Measurements from ENCODE around the gene GP1BB. TPM values are rescaled to one million over a fixed set of nuclear protein-coding genes. Genes with fewer than 3 reads are reported as not detected.

Gene GP1BB
- total RNA-seq, 1 experiment from 2014 or later = 4.3 TPM

DNA sequence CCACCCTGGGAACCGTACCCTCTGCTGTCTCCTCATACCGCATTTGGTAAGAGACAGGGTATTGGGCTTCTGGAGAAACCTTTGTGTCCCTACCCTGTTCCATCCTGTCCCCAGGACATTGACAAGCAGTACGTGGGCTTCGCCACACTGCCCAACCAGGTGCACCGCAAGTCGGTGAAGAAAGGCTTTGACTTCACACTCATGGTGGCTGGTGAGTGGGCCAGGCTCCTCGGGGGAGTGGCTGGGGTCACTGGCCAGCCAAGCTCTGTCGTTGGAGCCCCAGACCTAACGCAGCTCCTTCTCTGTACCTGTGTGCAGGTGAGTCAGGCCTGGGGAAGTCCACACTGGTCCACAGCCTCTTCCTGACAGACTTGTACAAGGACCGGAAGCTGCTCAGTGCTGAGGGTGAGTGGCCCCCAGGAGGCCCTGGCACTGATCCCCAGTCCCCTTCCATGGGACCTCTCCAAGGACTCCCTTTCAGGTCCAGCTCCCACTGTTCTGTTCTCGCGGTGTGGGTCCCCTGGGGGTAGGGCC is 3.8 kb upstream of the GP1BB start:
- Mint-ChIP-seq H3K27me3 (ENCODE audit: low read depth) (peaks cover 80% of the 10 kb centered on the region), H3K4me1 (peaks cover 22% of the 10 kb centered on the region), H3K9me3 (no peaks in the 10 kb centered on the region), H3K36me3 (peaks cover 10% of the 10 kb centered on the region), H3K4me3 (peak overlapping the region; percentile 60), H3K27ac (no peak overlapping the region)
- TF ChIP-seq, protein P1, sequence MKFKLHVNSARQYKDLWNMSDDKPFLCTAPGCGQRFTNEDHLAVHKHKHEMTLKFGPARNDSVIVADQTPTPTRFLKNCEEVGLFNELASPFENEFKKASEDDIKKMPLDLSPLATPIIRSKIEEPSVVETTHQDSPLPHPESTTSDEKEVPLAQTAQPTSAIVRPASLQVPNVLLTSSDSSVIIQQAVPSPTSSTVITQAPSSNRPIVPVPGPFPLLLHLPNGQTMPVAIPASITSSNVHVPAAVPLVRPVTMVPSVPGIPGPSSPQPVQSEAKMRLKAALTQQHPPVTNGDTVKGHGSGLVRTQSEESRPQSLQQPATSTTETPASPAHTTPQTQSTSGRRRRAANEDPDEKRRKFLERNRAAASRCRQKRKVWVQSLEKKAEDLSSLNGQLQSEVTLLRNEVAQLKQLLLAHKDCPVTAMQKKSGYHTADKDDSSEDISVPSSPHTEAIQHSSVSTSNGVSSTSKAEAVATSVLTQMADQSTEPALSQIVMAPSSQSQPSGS (CRISPR knock-in tag; IDR thresholded peaks at IDR 0.05; ENCODE audit: borderline replicate concordance, low read depth) = no peak
- TF ChIP-seq, protein P2, sequence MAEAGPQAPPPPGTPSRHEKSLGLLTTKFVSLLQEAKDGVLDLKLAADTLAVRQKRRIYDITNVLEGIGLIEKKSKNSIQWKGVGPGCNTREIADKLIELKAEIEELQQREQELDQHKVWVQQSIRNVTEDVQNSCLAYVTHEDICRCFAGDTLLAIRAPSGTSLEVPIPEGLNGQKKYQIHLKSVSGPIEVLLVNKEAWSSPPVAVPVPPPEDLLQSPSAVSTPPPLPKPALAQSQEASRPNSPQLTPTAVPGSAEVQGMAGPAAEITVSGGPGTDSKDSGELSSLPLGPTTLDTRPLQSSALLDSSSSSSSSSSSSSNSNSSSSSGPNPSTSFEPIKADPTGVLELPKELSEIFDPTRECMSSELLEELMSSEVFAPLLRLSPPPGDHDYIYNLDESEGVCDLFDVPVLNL (CRISPR knock-in tag; IDR thresholded peaks at IDR 0.05; ENCODE audit: borderline replicate concordance, low read depth) = no peak
- TF ChIP-seq SMAD3 (CRISPR knock-in tag; IDR thresholded peaks at IDR 0.05; ENCODE audit: borderline replicate concordance) (no peak), TEAD4 (CRISPR knock-in tag; IDR thresholded peaks at IDR 0.05) (no peak), ZNF138 (CRISPR knock-in tag; conservative IDR thresholded peaks at IDR 0.05) (no peak), ZNF671 (CRISPR knock-in tag; IDR thresholded peaks at IDR 0.05) (no peak), ZNF416 (CRISPR knock-in tag; IDR thresholded peaks at IDR 0.05) (no peak), MYBL2 (CRISPR knock-in tag; IDR thresholded peaks at IDR 0.05) (no peak), ZNF232 (CRISPR knock-in tag; IDR thresholded peaks at IDR 0.05) (no peak)
- TF ChIP-seq, protein P3, sequence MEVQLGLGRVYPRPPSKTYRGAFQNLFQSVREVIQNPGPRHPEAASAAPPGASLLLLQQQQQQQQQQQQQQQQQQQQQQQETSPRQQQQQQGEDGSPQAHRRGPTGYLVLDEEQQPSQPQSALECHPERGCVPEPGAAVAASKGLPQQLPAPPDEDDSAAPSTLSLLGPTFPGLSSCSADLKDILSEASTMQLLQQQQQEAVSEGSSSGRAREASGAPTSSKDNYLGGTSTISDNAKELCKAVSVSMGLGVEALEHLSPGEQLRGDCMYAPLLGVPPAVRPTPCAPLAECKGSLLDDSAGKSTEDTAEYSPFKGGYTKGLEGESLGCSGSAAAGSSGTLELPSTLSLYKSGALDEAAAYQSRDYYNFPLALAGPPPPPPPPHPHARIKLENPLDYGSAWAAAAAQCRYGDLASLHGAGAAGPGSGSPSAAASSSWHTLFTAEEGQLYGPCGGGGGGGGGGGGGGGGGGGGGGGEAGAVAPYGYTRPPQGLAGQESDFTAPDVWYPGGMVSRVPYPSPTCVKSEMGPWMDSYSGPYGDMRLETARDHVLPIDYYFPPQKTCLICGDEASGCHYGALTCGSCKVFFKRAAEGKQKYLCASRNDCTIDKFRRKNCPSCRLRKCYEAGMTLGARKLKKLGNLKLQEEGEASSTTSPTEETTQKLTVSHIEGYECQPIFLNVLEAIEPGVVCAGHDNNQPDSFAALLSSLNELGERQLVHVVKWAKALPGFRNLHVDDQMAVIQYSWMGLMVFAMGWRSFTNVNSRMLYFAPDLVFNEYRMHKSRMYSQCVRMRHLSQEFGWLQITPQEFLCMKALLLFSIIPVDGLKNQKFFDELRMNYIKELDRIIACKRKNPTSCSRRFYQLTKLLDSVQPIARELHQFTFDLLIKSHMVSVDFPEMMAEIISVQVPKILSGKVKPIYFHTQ (CRISPR knock-in tag; IDR thresholded peaks at IDR 0.05) = no peak
- no peak for ATAC-seq
- no peak for DNase-seq (ENCODE audit: low spot score)
- POLR2A ChIA-PET = no interaction called here
- CTCF ChIA-PET = interaction anchor here (0.7 to 5.5 kb wide), 6 partner anchors 11 to 87 kb away, joined by 3 to 57 read pairs (median 6); no protein-coding TSS in a partner anchor

DNA sequence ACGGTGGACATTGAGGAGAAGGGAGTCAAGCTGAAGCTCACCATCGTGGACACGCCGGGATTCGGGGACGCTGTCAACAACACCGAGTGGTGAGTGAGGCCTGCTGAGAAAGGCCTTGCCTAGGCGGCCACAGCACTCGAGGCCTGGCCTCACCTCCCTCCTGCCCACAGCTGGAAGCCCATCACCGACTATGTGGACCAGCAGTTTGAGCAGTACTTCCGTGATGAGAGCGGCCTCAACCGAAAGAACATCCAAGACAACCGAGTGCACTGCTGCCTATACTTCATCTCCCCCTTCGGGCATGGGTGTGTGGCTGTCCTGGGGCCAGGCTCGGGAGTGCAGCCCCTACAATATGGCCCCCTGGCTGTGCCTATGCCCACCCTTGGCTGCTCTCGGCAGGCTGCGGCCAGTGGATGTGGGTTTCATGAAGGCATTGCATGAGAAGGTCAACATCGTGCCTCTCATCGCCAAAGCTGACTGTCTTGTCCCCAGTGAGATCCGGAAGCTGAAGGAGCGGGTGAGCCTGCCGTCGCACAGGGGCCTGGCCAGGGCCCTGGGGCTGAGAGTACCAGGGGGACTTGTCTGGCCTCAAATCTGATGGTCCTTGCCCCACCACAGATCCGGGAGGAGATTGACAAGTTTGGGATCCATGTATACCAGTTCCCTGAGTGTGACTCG is 3.0 kb upstream of the GP1BB start:
- ATAC-seq (no peak), DNase-seq (ENCODE audit: low spot score) (no peak)
- POLR2A ChIA-PET = no interaction called here
- Mint-ChIP-seq H3K4me1 (peaks cover 24% of the 10 kb centered on the region), H3K4me3 (no peak overlapping the region), H3K27me3 (ENCODE audit: low read depth) (peaks cover 80% of the 10 kb centered on the region), H3K27ac (no peak overlapping the region), H3K36me3 (peaks cover 10% of the 10 kb centered on the region), H3K9me3 (no peaks in the 10 kb centered on the region)
- CTCF ChIA-PET = interaction anchor here (0.7 to 5.5 kb wide), 7 partner anchors 10 to 190 kb away, joined by 3 to 57 read pairs (median 8); no protein-coding TSS in a partner anchor
- TF ChIP-seq, protein P4, sequence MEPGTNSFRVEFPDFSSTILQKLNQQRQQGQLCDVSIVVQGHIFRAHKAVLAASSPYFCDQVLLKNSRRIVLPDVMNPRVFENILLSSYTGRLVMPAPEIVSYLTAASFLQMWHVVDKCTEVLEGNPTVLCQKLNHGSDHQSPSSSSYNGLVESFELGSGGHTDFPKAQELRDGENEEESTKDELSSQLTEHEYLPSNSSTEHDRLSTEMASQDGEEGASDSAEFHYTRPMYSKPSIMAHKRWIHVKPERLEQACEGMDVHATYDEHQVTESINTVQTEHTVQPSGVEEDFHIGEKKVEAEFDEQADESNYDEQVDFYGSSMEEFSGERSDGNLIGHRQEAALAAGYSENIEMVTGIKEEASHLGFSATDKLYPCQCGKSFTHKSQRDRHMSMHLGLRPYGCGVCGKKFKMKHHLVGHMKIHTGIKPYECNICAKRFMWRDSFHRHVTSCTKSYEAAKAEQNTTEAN (CRISPR knock-in tag; IDR thresholded peaks at IDR 0.05) = no peak
- TF ChIP-seq, protein P5, sequence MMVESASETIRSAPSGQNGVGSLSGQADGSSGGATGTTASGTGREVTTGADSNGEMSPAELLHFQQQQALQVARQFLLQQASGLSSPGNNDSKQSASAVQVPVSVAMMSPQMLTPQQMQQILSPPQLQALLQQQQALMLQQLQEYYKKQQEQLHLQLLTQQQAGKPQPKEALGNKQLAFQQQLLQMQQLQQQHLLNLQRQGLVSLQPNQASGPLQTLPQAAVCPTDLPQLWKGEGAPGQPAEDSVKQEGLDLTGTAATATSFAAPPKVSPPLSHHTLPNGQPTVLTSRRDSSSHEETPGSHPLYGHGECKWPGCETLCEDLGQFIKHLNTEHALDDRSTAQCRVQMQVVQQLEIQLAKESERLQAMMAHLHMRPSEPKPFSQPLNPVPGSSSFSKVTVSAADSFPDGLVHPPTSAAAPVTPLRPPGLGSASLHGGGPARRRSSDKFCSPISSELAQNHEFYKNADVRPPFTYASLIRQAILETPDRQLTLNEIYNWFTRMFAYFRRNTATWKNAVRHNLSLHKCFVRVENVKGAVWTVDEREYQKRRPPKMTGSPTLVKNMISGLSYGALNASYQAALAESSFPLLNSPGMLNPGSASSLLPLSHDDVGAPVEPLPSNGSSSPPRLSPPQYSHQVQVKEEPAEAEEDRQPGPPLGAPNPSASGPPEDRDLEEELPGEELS (CRISPR knock-in tag; IDR thresholded peaks at IDR 0.05) = 0 out of 2 replicates have a peak, but pooled peaks have one; percentile 29

Measured in WTC11 (cell line).